Lower leg skin (tissue), 4 donors: ENCODE data around the gene HS3ST4. TPM values are rescaled to one million over a fixed set of nuclear protein-coding genes. Genes with fewer than 3 reads are reported as not detected.

Experiments
- DNase-seq, 2 donors: peaks; one replicate each; pipeline ENCODE4 v3.0.0-alpha.2; 2019; ENCODE audit warnings: low spot score in 2 of 2
- H3K4me3 ChIP-seq: fragments of 200-600 bp; sonication (generic); 2 replicates; pipeline ENCODE4 v1.5.1; 2017; ENCODE audit warnings: mild to moderate bottlenecking, low read depth; ENCODE audit not compliant: poor library complexity, severe bottlenecking
- POLR2A ChIP-seq, 2 donors: fragments of 450-650 bp; IDR thresholded peaks; one replicate each; pipeline ENCODE4 v1.6.1; 2016 to 2017; ENCODE audit warnings: antibody characterized with exemption in 2 of 2, mild to moderate bottlenecking in 1 of 2, moderate library complexity in 1 of 2
- WGBS, 2 donors: methylation state at CpG; one replicate each; pipeline ENCODE4 v1.1.5; 2018; 5-methylcytosine and 5-hydroxymethylcytosine counted together
- intact Hi-C: fragments of 100-400 bp; cut with DNase I; formaldehyde crosslinking; loops from one replicate; pipeline ENCODE4 v1.15.0; 2023; ENCODE audit warnings: low total_unique reads
- total RNA-seq, 4 donors: library from RNA; depleted of rRNA; stranded (reverse); fragments of >200 nt; gene quantifications; one replicate each; pipeline ENCODE4 v1.1.0, GENCODE V29; 2016
- TF ChIP-seq, protein P1 (sequence below), 3 donors: fragments of 450-650 bp; IDR thresholded peaks; one replicate each; pipeline ENCODE4 v1.5.1; 2016; ENCODE audit warnings: antibody characterized with exemption in 3 of 3, mild to moderate bottlenecking in 3 of 3, moderate library complexity in 2 of 3

HS3ST4 gene
- total RNA-seq, 4 donors from 2014 or later = 0.17 to 2.4 (median 0.84) TPM; not detected in 1

DNA sequence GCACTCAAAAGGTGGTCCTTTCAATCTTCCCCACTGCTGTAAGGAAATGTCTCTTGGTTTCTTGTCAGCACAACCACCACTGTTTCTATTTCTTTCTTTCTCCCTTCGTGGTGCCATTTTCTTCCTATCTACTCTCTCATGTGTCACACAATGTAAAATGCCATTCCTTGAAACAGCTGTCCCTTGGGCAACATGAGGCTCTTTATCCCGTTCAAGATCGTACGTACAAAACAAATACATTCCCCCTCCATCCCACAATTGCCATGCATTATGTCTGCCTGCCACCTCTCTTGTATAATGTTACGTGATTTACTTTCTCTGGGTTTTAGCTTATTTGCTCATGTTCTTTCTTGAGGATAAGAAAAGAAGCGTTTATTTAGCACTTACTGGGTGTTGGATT lies 410.6 kb downstream of the HS3ST4 start:
- TF ChIP-seq, protein P1, sequence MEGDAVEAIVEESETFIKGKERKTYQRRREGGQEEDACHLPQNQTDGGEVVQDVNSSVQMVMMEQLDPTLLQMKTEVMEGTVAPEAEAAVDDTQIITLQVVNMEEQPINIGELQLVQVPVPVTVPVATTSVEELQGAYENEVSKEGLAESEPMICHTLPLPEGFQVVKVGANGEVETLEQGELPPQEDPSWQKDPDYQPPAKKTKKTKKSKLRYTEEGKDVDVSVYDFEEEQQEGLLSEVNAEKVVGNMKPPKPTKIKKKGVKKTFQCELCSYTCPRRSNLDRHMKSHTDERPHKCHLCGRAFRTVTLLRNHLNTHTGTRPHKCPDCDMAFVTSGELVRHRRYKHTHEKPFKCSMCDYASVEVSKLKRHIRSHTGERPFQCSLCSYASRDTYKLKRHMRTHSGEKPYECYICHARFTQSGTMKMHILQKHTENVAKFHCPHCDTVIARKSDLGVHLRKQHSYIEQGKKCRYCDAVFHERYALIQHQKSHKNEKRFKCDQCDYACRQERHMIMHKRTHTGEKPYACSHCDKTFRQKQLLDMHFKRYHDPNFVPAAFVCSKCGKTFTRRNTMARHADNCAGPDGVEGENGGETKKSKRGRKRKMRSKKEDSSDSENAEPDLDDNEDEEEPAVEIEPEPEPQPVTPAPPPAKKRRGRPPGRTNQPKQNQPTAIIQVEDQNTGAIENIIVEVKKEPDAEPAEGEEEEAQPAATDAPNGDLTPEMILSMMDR (IDR thresholded peaks at IDR 0.05) = no peak
- no peak for TF ChIP-seq POLR2A (IDR thresholded peaks at IDR 0.05)
- intact Hi-C loops = no loop called here
- no peak for DNase-seq
- no peak overlapping the region for H3K4me3 ChIP-seq
- 78 to 85% methylated on average over 6 of the region's 6 CpGs for WGBS, 2 donors

DNA sequence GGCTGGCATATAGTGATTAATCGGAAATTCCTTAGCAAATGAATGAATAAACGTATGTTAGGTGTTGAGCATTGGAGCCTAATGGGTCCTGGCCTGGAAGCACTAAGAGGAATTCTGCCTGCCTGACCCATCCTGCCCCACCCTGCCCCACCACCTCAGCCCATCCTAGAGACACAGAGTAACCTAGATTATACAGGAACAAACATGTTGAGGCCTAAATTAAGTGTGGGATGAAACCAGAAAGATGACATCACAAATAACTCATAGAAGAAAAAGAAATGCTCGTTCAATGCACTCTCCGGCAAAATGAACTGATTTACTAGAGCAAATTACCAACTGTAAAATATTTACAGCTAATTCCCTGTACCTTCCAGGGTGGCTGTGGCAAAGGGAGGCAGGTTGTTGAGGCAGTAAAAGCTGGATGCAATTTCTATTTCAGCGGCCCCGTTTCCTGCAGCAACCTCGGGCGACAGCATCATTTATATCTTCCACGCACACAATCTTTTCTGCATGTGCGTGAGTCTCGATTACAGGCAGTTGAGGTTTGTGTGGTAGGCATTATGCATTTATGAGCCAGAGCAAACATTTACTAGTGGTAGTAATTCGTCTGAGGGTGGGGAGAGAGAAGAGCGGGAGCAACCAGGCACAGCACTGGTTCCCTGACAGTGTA lies 417.2 kb downstream of the HS3ST4 start:
- WGBS, 2 donors = 54 to 60% methylated on average over 13 of the region's 13 CpGs
- no peak for DNase-seq
- TF ChIP-seq POLR2A (IDR thresholded peaks at IDR 0.05) = no peak
- TF ChIP-seq, protein P1 (IDR thresholded peaks at IDR 0.05) = no peak
- no peak overlapping the region for H3K4me3 ChIP-seq
- intact Hi-C loops = no loop called here

DNA sequence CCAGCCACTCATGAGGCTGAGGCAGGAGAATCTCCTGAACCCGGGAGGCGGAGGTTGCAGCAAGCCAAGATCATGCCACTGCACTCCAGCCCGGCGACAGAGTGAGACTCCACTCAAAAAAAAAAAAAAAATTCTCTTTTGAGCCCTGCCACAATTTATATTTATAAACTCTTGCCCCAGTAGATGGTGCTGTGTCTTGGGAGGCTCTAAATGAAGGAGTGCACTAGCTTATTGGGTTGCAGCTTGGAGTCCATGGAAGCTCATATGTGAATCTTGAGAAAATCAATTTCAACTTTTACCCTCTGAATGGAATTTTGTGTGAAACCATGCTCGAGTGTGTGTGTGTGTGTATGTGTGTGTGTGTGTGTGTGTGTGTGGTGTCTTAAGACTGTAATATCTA lies 420.1 kb downstream of the HS3ST4 start:
- intact Hi-C loops = no loop called here
- H3K4me3 ChIP-seq = no peak overlapping the region
- no peak for DNase-seq
- 64 to 69% methylated on average over 5 of the region's 5 CpGs for WGBS, 2 donors
- TF ChIP-seq POLR2A (IDR thresholded peaks at IDR 0.05) = no peak
- TF ChIP-seq, protein P1 (IDR thresholded peaks at IDR 0.05) = no peak

DNA sequence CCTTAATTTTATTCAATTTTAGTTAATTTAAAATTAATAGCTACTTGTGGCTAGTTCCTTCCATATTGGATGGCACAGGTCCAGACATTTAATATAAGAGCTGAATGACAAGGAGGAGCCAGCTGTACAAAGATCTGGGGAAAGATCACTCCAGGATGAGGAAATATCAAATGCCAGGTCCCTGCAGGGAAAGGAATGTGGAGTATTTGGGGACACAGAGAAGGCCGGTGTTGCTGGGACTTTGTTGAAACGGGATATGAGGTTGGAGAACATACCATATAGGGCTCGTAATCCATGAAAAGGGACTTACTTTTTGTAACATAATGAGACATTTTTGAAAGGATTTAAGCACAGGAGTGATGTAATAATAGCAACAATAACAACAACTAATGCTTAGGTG lies 426.8 kb downstream of the HS3ST4 start:
- 21 to 37% methylated on average over 3 of the region's 3 CpGs for WGBS, 2 donors
- H3K4me3 ChIP-seq = no peak overlapping the region
- no peak for TF ChIP-seq POLR2A (IDR thresholded peaks at IDR 0.05)
- TF ChIP-seq, protein P1 (IDR thresholded peaks at IDR 0.05) = no peak
- no peak for DNase-seq
- intact Hi-C loops = no loop called here

DNA sequence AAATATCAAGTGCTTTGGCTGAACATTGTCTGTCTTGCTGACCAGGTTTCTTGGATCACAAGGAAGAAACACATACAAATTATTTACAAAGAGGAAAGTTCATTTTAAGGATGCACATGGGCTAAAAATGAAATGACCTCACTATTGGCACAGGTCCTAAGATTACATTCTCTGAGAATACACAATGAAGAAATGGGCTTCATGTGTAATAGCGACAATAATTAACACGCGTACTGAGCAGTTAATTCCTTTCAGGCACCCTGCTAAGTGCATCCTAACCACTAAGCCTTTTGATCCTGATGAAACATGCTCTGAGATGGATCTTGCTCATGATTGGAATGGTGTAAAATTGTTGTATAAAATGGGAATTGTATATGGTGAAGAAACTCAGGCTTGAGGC lies 429.0 kb downstream of the HS3ST4 start:
- DNase-seq = no peak

More for the DNA sequence above, 429.0 kb downstream of the HS3ST4 start:
- intact Hi-C loops = no loop called here
- H3K4me3 ChIP-seq = no peak overlapping the region
- WGBS, 2 donors = 56 to 58% methylated on average over 3 of the region's 3 CpGs
- no peak for TF ChIP-seq POLR2A (IDR thresholded peaks at IDR 0.05)
- TF ChIP-seq, protein P1 (IDR thresholded peaks at IDR 0.05) = no peak
